ENCODE results near the gene SLC51B.
"Not testable (repeated sequence)": the region's sequence is repeated elsewhere in the genome, so short reads cannot be mapped to it uniquely, and the experiment has no call there.

SLC51B gene

GRCh38 chr15:65066001-65066634, 20.9 kb downstream of the SLC51B start:
- DNase-seq (ENCODE audit: low read depth in 2 of 2), result no peak

- no peak for DNase-seq (ENCODE audit: low read depth in 2 of 2)
Measured at GRCh38 chr15:65066635-65067316, 21.6 kb downstream of the SLC51B start.

- DNase-seq (ENCODE audit: low read depth in 2 of 2), result no peak
Measured at GRCh38 chr15:65067317-65067644, 22.1 kb downstream of the SLC51B start.

- DNase-seq (ENCODE audit: low read depth in 2 of 2), result no peak
Measured at GRCh38 chr15:65067645-65068402, 22.6 kb downstream of the SLC51B start, which contains the start of gene RASL12. Gene RASL12 (minus strand): TSS chr15:65067991. CDS start chr15:65067835, 156 bp downstream.

GRCh38 chr15:65068403-65068788, 23.2 kb downstream of the SLC51B start:
- DNase-seq (ENCODE audit: low read depth in 2 of 2), result no peak

GRCh38 chr15:65069179-65069578, 24.0 kb downstream of the SLC51B start:
- peak; percentile 54 to 58 for DNase-seq (ENCODE audit: low read depth in 2 of 2)

GRCh38 chr15:65069779-65070546, 24.8 kb downstream of the SLC51B start:
- DNase-seq (ENCODE audit: low read depth in 2 of 2), result no peak

GRCh38 chr15:65071381-65071811, 26.2 kb downstream of the SLC51B start:
- DNase-seq (ENCODE audit: low read depth in 2 of 2), result no peak

- DNase-seq (ENCODE audit: low read depth in 2 of 2), result peak in 1 of 2 experiments; percentile 12
Measured at GRCh38 chr15:65072027-65072426, 26.8 kb downstream of the SLC51B start.

GRCh38 chr15:65072617-65073016, 27.4 kb downstream of the SLC51B start:
- no peak for DNase-seq (ENCODE audit: low read depth in 2 of 2)

- not testable (repeated sequence) for DNase-seq (ENCODE audit: low read depth in 2 of 2)
Measured at GRCh38 chr15:65074946-65075345, 29.8 kb downstream of the SLC51B start.

- DNase-seq (ENCODE audit: low read depth in 2 of 2), result not testable (repeated sequence)
Measured at GRCh38 chr15:65075607-65076395, 30.6 kb downstream of the SLC51B start.

GRCh38 chr15:65076486-65077290, 31.5 kb downstream of the SLC51B start, which contains the start of gene KBTBD13:
Gene KBTBD13 (plus strand): TSS chr15:65076746. CDS start chr15:65076816, 70 bp downstream.
- no peak for DNase-seq (ENCODE audit: low read depth in 2 of 2)

- no peak for DNase-seq (ENCODE audit: low read depth in 2 of 2)
Measured at GRCh38 chr15:65077291-65077980, 32.2 kb downstream of the SLC51B start.

GRCh38 chr15:65077981-65078352, 32.8 kb downstream of the SLC51B start:
- DNase-seq (ENCODE audit: low read depth in 2 of 2), result peak in 1 of 2 experiments; percentile 15

- no peak for DNase-seq (ENCODE audit: low read depth in 2 of 2)
Measured at GRCh38 chr15:65079580-65079979, 34.4 kb downstream of the SLC51B start.

- DNase-seq (ENCODE audit: low read depth in 2 of 2), result no peak
Measured at GRCh38 chr15:65081270-65081669, 36.1 kb downstream of the SLC51B start.

GRCh38 chr15:65081758-65082157, 36.6 kb downstream of the SLC51B start:
- no peak for DNase-seq (ENCODE audit: low read depth in 2 of 2)

GRCh38 chr15:65082303-65082953, 37.2 kb downstream of the SLC51B start:
- no peak for DNase-seq (ENCODE audit: low read depth in 2 of 2)

Data from fibroblast of skin of left quadriceps (primary cell).